Lower lobe of right lung (tissue), 2 donors: ENCODE results near the gene SDF4. TPM values are rescaled to one million over a fixed set of nuclear protein-coding genes. Genes with fewer than 3 reads are reported as not detected.

Experiments used
- ATAC-seq, 2 donors: fragments of 200-7000 bp; cut with Tn5 transposase; one replicate each; pipeline ENCODE4 v1.9.1; 2020 to 2022; ENCODE audit warnings: mild to moderate bottlenecking in 2 of 2, moderate library complexity in 2 of 2
- DNase-seq: peaks from one replicate; pipeline ENCODE4 v3.0.0-alpha.2; 2020
- H3K27ac ChIP-seq: fragments of 200-600 bp; one replicate; pipeline ENCODE4 v1.8.0; 2022
- H3K27me3 ChIP-seq: fragments of 200-600 bp; one replicate; pipeline ENCODE4 v1.8.0; 2022; ENCODE audit warnings: low read depth
- H3K36me3 ChIP-seq: fragments of 200-600 bp; one replicate; pipeline ENCODE4 v1.8.0; 2022; ENCODE audit warnings: mild to moderate bottlenecking
- H3K4me1 ChIP-seq: fragments of 200-600 bp; one replicate; pipeline ENCODE4 v1.8.0; 2022
- H3K4me3 ChIP-seq: fragments of 200-600 bp; one replicate; pipeline ENCODE4 v1.8.0; 2022; ENCODE audit warnings: mild to moderate bottlenecking
- H3K9me3 ChIP-seq: fragments of 200-600 bp; one replicate; pipeline ENCODE4 v1.8.0; 2022
- intact Hi-C: fragments of 100-400 bp; cut with DNase I; formaldehyde crosslinking; loops from one replicate; pipeline ENCODE4 v1.11.0; 2022
- total RNA-seq: library from RNA; stranded (reverse); fragmentation: NEBNext Ultra II Directional; extraction: Animal tissue kit (Norgen Biotek cat#: 25700); gene quantifications from one replicate; pipeline ENCODE4 v1.2.1, GENCODE V29; 2021
- TF ChIP-seq, protein P1 (sequence below): fragments of 200-600 bp; IDR thresholded peaks from one replicate; pipeline ENCODE4 v1.8.0; 2022; ENCODE audit warnings: antibody characterized with exemption, mild to moderate bottlenecking
- donor health status: DM: no; HTN: yes; CAD: no; lungs with severe emphysema.

SDF4 gene
- total RNA-seq, 1 donor from 2014 or later: 127 TPM

DNA sequence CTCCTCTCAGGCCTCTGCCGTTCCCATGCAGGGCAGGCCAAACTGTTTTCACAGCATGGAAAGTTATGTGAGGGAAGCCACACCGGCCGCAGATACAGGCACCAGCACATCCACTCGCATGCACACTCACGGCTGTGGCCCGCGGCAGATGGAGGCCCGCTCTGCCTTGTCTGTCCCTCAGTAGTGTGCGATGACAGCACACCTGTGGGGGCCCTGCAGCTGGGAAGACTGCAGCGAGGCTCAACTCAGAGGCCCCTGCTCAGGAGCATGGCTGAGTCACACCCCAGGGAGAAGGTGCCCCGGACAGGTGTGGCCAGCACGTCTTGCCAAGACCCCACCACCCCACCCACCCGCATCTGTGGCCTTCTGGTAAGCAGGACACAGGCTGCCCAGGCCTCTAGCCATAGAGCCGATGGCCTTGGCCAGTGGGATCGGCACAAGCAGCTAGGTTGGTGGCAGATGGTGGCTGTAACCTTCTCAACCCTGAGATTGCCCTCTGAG, 43.2 kb upstream of the SDF4 start:
- TF ChIP-seq, protein P1, sequence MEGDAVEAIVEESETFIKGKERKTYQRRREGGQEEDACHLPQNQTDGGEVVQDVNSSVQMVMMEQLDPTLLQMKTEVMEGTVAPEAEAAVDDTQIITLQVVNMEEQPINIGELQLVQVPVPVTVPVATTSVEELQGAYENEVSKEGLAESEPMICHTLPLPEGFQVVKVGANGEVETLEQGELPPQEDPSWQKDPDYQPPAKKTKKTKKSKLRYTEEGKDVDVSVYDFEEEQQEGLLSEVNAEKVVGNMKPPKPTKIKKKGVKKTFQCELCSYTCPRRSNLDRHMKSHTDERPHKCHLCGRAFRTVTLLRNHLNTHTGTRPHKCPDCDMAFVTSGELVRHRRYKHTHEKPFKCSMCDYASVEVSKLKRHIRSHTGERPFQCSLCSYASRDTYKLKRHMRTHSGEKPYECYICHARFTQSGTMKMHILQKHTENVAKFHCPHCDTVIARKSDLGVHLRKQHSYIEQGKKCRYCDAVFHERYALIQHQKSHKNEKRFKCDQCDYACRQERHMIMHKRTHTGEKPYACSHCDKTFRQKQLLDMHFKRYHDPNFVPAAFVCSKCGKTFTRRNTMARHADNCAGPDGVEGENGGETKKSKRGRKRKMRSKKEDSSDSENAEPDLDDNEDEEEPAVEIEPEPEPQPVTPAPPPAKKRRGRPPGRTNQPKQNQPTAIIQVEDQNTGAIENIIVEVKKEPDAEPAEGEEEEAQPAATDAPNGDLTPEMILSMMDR: no peak
- Histone ChIP-seq H3K36me3 (peaks cover 5% of the 10 kb centered on the region), H3K9me3 (no peaks in the 10 kb centered on the region), H3K27me3 (no peaks in the 10 kb centered on the region), H3K27ac (no peak overlapping the region), H3K4me3 (peak overlapping the region; percentile 93), H3K4me1 (peaks cover 38% of the 10 kb centered on the region)
- DNase-seq: no peak
- no peak for ATAC-seq
- intact Hi-C loops: no loop called here

DNA sequence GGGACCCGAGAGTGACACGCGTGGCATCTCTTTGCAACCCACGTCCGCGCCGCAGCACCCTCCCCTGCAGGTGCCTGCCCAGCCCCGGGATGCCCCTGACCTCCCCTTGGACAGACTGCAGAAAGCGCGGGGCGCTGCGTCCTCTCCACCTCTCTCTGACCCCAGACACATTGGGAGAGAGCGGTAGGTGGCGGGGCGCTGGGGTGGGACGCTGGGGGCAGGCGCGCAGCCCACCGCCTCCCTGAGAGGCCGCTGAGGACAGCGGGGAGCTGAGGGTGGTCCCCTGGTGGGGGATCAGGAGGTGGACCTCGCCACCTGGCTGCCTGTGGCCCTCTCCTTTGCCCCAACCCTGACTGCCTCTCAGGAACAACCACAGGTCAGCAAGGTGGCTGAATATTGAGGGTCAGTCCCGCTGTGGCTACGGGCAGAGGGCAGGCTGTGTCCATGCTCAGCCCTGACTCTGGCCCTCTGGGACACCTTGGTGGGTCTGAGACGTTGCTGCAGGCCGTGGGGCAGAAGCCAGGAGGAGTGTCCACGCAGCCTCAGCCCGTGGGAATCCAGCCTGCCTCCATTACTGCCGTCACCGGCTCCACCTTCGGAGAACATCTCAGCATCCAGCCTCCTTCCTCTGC, 42.6 kb upstream of the SDF4 start:
- Histone ChIP-seq H3K27ac (peak overlapping the region; percentile 87), H3K36me3 (peaks cover 5% of the 10 kb centered on the region), H3K4me1 (peaks cover 40% of the 10 kb centered on the region), H3K27me3 (no peaks in the 10 kb centered on the region), H3K4me3 (peak overlapping the region; percentile 93), H3K9me3 (no peaks in the 10 kb centered on the region)
- no peak for ATAC-seq
- intact Hi-C loops: no loop called here
- TF ChIP-seq, protein P1: no peak
- no peak for DNase-seq

DNA sequence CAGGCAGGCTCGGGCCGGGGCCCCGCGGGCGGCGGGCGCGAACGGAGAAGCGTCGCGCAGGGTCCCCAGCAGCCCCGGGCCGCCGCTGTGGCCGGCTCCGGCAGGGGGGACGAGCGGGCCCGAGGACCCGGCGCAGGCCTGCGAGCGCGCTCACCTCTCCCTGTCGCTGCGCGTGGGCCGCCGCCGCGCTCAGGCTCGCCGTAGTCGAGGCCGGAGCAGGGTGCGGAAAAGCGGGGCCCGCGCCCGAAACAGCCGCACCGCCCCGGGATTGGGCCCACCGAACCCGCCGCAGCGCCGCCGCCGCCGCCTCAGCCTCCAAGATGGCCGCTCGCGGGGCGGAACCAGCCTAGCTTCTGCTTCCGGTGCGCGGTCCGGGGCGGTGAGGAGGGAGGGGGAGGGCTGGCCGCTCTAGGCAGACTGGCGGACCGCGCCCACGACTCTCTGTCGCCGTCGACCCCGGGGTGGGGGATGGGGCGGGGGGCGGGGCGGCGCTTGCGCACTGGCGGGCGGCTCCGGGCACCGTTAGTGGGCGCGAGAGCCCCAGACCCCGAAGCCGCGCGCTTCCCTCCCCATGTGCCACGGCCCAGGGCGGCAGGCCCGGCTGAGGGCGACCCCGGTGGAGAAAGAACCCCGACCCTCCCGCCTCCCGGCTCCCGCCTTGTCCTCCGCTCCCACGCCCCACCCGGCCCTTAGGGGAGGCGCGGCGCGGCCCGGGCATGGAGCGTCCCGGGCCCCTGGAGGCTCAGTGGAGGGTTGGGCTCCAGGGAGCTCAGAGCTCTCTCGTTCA, 41.9 kb upstream of the SDF4 start, which contains the start of gene UBE2J2:
Gene UBE2J2, minus strand, starts transcription at position 343 of the 787 bp plus-strand sequence. CDS start 5,862 bp downstream, outside the sequence.
- peak; percentile 97 for DNase-seq
- peak within 1 kb of the TSS; percentile 87 for H3K27ac ChIP-seq
- no peaks in the 10 kb centered on the region for H3K27me3 ChIP-seq
- no peaks in the 10 kb centered on the region for H3K9me3 ChIP-seq
- intact Hi-C loops: no loop called here
- peak; percentile 97 to 98 for ATAC-seq
- H3K36me3 ChIP-seq: peaks cover 7% of the 10 kb centered on the region
- peaks cover 40% of the 10 kb centered on the region for H3K4me1 ChIP-seq
- H3K4me3 ChIP-seq: peak within 1 kb of the TSS; percentile 93
- TF ChIP-seq, protein P1: no peak

DNA sequence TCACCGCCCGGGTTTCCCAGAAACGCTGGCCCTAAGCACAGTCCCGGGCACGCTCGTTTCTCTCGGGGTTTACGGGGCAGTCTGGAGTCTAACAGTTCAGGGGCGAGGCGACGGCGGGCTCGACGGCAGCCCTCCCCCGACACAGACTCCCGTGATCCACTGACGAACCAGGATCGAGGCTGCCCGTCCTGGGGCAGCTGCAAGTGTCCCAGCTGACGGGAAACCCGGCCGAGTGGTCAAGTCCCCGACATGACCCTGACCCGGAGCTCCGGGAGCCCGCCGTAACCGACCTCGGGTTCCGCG, 41.4 kb upstream of the SDF4 start:
- TF ChIP-seq, protein P1: no peak
- H3K4me3 ChIP-seq: peak overlapping the region; percentile 93
- H3K4me1 ChIP-seq: peaks cover 40% of the 10 kb centered on the region
- peak overlapping the region; percentile 87 for H3K27ac ChIP-seq
- intact Hi-C loops: no loop called here
- DNase-seq: no peak
- no peaks in the 10 kb centered on the region for H3K9me3 ChIP-seq
- H3K36me3 ChIP-seq: peaks cover 12% of the 10 kb centered on the region
- no peaks in the 10 kb centered on the region for H3K27me3 ChIP-seq
- ATAC-seq: peak in 1 of 2 donors; percentile 1

DNA sequence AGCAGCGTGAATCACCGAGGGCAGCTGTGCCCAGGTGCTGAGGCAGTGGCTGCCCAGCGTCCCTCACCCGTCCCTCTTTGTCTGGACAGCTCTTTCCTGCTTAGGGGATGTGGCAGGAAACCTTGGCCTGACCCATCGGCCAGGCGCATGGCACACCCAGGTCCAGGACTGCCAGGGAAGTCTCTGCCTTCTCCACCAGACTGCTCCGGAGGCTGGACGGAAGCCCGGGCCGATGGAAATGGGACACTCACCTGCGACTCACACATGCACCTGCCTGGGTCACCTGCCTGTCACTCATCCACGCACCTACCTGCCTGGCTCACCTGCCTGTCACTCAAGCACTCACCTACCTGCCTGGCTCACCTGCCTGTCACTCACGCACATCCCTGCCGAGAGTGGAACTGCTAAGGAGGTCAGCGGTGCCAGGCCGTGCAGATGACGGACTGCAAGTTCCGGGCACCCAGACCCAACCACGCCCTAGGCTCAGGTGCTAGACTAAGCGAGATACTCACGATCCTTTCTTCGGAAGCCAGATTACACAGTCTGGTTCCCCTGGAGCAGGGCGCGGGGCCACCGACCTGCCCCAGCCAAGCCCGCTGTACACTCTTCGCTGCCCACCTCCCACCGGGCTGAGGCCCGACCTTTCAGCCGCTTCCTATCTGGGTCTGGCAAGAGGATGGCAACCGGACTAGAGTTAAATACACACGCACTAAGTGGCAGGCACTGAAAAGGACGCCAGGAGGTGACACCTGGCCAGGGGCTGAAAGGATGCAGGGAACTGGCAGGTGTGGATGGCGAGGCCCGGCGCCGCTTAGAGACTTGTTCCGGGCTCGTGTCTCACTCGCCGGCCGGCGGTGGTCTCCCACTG, 40.8 kb upstream of the SDF4 start:
- Histone ChIP-seq H3K4me1 (peaks cover 40% of the 10 kb centered on the region), H3K9me3 (no peaks in the 10 kb centered on the region), H3K27me3 (no peaks in the 10 kb centered on the region), H3K36me3 (peaks cover 18% of the 10 kb centered on the region), H3K4me3 (peak overlapping the region; percentile 93), H3K27ac (peak overlapping the region; percentile 87)
- TF ChIP-seq, protein P1: no peak
- ATAC-seq (peak; percentile 38), DNase-seq (peak; percentile 65)
- intact Hi-C loops: no loop called here
